ENCODE data around the gene ANK2.
A peak's percentile ranks its signal among the peaks of the same experiment; 100 is the strongest.

ANK2 gene

DNA sequence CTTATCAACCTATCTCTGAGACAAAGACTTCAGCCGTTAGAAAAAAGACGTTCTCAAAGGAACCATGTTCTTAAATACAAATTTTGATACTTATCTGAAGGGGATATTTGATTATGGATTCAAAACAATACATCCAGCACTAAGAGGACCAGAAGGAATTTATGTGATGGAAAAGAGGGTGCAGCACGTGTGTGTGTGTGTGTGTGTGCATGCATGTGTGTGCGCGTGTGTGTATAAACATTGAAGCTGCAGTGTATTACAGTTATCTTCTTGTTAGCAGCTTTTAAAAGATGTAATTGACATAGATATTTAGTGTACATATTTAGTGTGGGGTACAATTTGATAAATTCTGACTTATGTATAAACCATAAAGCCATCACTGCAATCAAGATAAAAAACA is 44.9 kb downstream of the ANK2 start:
- Histone ChIP-seq H2AFZ (ENCODE audit: low read depth, low read length, severe bottlenecking) (no peak overlapping the region), H3K4me3 (ENCODE audit: insufficient read depth, low read length, poor library complexity, severe bottlenecking) (no peak overlapping the region), H3K9me2 (replicated peaks; ENCODE audit: insufficient read depth, low read length) (no peaks in the 10 kb centered on the region), H3K27ac (ENCODE audit: low read depth, low read length) (no peak overlapping the region), H3K79me2 (ENCODE audit: insufficient read depth, low read length) (no peaks in the 10 kb centered on the region), H4K20me1 (ENCODE audit: low read depth, low read length) (no peaks in the 10 kb centered on the region), H3K27me3 (ENCODE audit: low read length) (no peaks in the 10 kb centered on the region), H3K4me2 (ENCODE audit: low read depth, low read length, poor library complexity, severe bottlenecking) (no peak overlapping the region), H3F3A (ENCODE audit: insufficient read depth) (no peaks in the 10 kb centered on the region), H3K9me3 (ENCODE audit: insufficient read depth, low read length) (no peaks in the 10 kb centered on the region), H3K36me3 (ENCODE audit: low read length) (no peaks in the 10 kb centered on the region), H3K9ac (ENCODE audit: low read length) (no peak overlapping the region)
- TF ChIP-seq EZH2phosphoT487 (conservative IDR thresholded peaks at IDR 0.05; ENCODE audit: low read length), result no peak
- TF ChIP-seq CTCF (IDR thresholded peaks at IDR 0.05; ENCODE audit: insufficient read depth, low read length, poor library complexity, severe bottlenecking), result no peak

GRCh38 chr4:113094802-113095201 is 45.3 kb downstream of the ANK2 start:
- Histone ChIP-seq H3K9ac (ENCODE audit: low read length) (no peak overlapping the region), H3K27ac (ENCODE audit: low read depth, low read length) (no peak overlapping the region), H3K4me2 (ENCODE audit: low read depth, low read length, poor library complexity, severe bottlenecking) (no peak overlapping the region), H3K4me3 (ENCODE audit: insufficient read depth, low read length, poor library complexity, severe bottlenecking) (no peak overlapping the region), H3K27me3 (ENCODE audit: low read length) (no peaks in the 10 kb centered on the region), H3F3A (ENCODE audit: insufficient read depth) (no peaks in the 10 kb centered on the region), H3K9me3 (ENCODE audit: insufficient read depth, low read length) (no peaks in the 10 kb centered on the region), H3K79me2 (ENCODE audit: insufficient read depth, low read length) (no peaks in the 10 kb centered on the region), H4K20me1 (ENCODE audit: low read depth, low read length) (no peaks in the 10 kb centered on the region), H2AFZ (ENCODE audit: low read depth, low read length, severe bottlenecking) (no peak overlapping the region), H3K36me3 (ENCODE audit: low read length) (no peaks in the 10 kb centered on the region), H3K9me2 (replicated peaks; ENCODE audit: insufficient read depth, low read length) (no peaks in the 10 kb centered on the region)
- TF ChIP-seq EZH2phosphoT487 (conservative IDR thresholded peaks at IDR 0.05; ENCODE audit: low read length) (no peak), CTCF (IDR thresholded peaks at IDR 0.05; ENCODE audit: insufficient read depth, low read length, poor library complexity, severe bottlenecking) (peak; percentile 29)

GRCh38 chr4:113101669-113102068 is 52.2 kb downstream of the ANK2 start:
- Histone ChIP-seq H3K79me2 (ENCODE audit: insufficient read depth, low read length) (no peaks in the 10 kb centered on the region), H3K27ac (ENCODE audit: low read depth, low read length) (no peak overlapping the region), H3K27me3 (ENCODE audit: low read length) (no peaks in the 10 kb centered on the region), H2AFZ (ENCODE audit: low read depth, low read length, severe bottlenecking) (no peak overlapping the region), H3K4me2 (ENCODE audit: low read depth, low read length, poor library complexity, severe bottlenecking) (no peak overlapping the region), H4K20me1 (ENCODE audit: low read depth, low read length) (no peaks in the 10 kb centered on the region), H3K9me3 (ENCODE audit: insufficient read depth, low read length) (no peaks in the 10 kb centered on the region), H3K9me2 (replicated peaks; ENCODE audit: insufficient read depth, low read length) (no peaks in the 10 kb centered on the region), H3K9ac (ENCODE audit: low read length) (no peak overlapping the region), H3K36me3 (ENCODE audit: low read length) (no peaks in the 10 kb centered on the region), H3K4me3 (ENCODE audit: insufficient read depth, low read length, poor library complexity, severe bottlenecking) (no peak overlapping the region), H3F3A (ENCODE audit: insufficient read depth) (no peaks in the 10 kb centered on the region)
- TF ChIP-seq CTCF (IDR thresholded peaks at IDR 0.05; ENCODE audit: insufficient read depth, low read length, poor library complexity, severe bottlenecking) (no peak), EZH2phosphoT487 (conservative IDR thresholded peaks at IDR 0.05; ENCODE audit: low read length) (no peak)

All from SU-DHL-6 (cell line).